IgD-negative memory B cell (primary cell): ENCODE data around the gene FAM222A. TPM values are rescaled to one million over a fixed set of nuclear protein-coding genes. Genes with fewer than 3 reads are reported as not detected.

Experiments used
- polyA plus RNA-seq: library from polyadenylated mRNA; unstranded; fragments of 300-500 nt; fragmentation: Illumina TruSeq; gene quantifications from one replicate; pipeline ENCODE4 v1.2.3, GENCODE V29; 2021

Gene FAM222A
- polyA plus RNA-seq, 1 donor from 2014 or later, result 0.10 TPM

Other genes starting within 250 kb of the FAM222A start
- 18.3 TPM for gene KCTD10, start 236.5 kb upstream of the FAM222A start, polyA plus RNA-seq
- 23.3 TPM for gene UBE3B, start 236.2 kb upstream of the FAM222A start, polyA plus RNA-seq
- 21.7 TPM for gene MMAB, start 140.3 kb upstream of the FAM222A start, polyA plus RNA-seq
- gene MVK, start 140.0 kb upstream of the FAM222A start, polyA plus RNA-seq, result 2.6 TPM
- not detected for gene TRPV4, start 119.6 kb downstream of the FAM222A start, polyA plus RNA-seq
- 47.8 TPM for gene GLTP, start 166.7 kb downstream of the FAM222A start, polyA plus RNA-seq
- 12.5 TPM for gene TCHP, start 186.4 kb downstream of the FAM222A start, polyA plus RNA-seq